Bladder microvascular endothelial cell (primary cell): ENCODE measurements around the gene PACS2. TPM values are rescaled to one million over a fixed set of nuclear protein-coding genes. Genes with fewer than 3 reads are reported as not detected.

Experiments
- total RNA-seq: library from RNA; depleted of rRNA; stranded (reverse); fragments of >200 nt; gene quantifications from 2 replicates; pipeline ENCODE4 v1.2.3, GENCODE V29; 2014

PACS2 gene
- total RNA-seq = 37.9 and 78.4 TPM in 2 replicates

GRCh38 chr14:105314287-105315200, at the start of gene PACS2:
TSS of gene PACS2 (plus strand) at chr14:105314748. CDS start at chr14:105314919, 171 bp downstream.

DNA sequence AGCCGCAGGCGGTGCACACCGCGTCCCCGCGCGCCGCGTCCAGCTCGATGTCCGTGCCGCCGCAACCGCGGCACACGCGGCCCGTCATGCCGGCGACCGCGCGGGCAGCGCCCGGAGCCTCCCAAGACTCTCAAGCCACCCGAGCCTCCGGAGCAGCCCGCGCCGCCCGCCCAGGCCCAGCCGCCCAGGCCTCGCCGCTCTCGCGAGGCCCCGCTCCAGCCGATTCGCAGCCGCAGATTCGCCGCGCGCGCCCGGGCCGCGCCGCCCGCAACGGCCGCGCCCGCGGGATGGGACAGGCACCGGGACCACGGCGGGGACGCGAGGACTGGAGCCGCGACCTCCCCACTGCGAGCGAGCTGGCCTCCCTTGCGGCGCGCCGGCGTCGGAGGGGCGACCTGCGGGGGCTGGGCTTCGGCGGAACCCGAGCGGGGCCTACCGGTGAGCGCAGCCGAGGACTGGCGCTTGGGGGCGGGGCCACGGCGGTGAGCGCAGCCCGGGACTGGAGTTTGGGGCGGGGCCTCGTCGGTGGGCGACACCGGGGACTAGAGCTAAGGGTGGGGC, 13.9 kb upstream of the PACS2 start, which contains the start of gene BRF1:
Gene BRF1, minus strand, starts transcription at position 460 of the 561 bp plus-strand sequence. Its CDS starts 372 bp downstream, at position 88.

DNA sequence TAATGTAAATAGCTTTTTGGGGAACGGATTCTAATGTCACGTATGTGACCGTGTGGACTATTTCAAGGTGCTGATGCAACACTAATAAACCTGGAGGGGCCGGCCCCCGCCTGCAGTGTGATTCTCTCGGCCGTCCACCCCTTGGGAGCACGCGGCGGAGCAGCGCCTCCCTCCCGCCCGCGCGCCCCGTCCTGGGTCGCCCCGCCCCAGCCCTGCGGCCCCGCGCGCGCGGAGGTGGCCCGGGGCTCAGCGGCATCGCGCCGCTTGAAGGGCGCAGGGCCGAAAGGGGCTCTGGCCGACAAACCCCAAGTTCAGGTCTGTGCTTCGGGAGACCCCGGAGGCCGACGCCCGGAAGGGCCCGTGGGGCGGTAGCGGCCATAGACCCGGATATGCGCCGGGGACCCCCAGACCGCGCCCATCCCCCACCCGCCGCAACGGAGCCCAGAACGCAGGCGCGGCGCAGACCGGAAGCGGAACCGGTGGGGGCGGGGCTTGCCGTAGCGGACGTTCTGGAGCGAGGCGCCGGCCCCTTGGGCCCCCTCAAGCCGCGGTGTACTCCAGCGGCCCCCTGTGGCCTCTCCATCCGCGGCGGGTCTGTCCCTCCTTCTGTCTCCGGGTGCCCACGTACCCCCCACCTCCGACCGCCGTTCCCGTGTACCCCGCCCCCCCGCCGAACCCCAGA, 83.6 kb downstream of the PACS2 start, which contains the start of gene TEX22:
Gene TEX22, plus strand, starts transcription at position 495 of the 682 bp plus-strand sequence. CDS start 803 bp downstream, outside the sequence.

DNA sequence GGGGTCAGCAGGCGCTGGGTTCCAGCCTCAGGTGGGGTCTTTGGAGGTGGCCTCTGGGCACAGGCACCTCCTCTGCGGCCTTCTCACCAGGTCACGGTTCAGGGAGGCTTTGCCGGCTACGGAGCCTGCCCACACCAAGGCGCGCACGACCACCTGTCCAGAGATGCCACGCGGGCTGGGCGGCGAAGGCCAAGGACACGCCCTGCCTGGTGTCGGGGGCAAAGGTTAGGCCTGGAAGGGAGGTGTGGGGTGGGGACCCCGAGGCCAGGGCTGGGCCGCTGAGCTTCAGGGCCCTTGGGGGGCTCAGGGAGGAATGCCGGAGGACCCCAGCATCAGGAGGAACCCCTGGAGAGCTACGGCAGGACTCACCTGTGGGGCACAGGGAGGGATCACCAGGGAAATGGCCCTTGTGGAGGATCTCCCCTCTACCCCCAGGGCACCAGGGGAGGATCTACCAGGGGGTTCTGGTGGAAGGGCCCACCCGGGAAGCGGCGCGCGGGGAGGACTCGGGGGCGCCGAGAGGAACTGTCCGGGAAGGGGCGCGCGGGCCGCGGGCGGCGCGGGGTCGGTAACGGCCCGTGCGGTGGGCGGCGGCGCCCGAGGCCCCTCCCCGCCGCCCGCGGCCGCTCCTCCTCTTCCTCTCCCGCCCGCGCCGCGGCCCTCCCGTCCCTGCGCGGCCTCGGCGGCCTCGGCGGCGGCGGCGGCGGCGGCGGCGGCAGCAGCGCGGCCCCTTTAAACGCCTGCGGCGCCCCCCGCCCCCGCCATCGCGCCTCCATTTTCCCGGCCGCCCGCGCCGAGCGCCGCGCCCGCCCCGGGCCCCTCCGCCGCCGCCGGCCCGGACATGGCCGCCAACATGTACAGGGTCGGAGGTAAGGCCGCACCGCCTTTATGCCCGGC, 104.9 kb downstream of the PACS2 start, which contains the start of gene MTA1:
Gene MTA1, plus strand, starts transcription at position 633 of the 897 bp plus-strand sequence. Its CDS starts 209 bp downstream, at position 842.

Other genes starting within 250 kb of the PACS2 start
- under 0.01 TPM in 2 replicates for gene GPR132, start 249.3 kb upstream of the PACS2 start, total RNA-seq
- gene JAG2, start 146.0 kb upstream of the PACS2 start, total RNA-seq = 65.9 and 197 TPM in 2 replicates
- 61.8 and 63.4 TPM in 2 replicates for gene NUDT14, start 133.4 kb upstream of the PACS2 start, total RNA-seq
- 51.5 and 56.8 TPM in 2 replicates for gene BTBD6, start 66.2 kb upstream of the PACS2 start, total RNA-seq
- 31.1 and 51.7 TPM in 2 replicates for gene BRF1, start 13.7 kb upstream of the PACS2 start, total RNA-seq
- gene TEX22, start 83.8 kb downstream of the PACS2 start, total RNA-seq = under 0.01 and 0.06 TPM in 2 replicates
- 32.5 and 62.4 TPM in 2 replicates for gene MTA1, start 105.1 kb downstream of the PACS2 start, total RNA-seq
- gene CRIP2, start 160.1 kb downstream of the PACS2 start, total RNA-seq = 195 and 200 TPM in 2 replicates
- 0.25 and 4.5 TPM in 2 replicates for gene CRIP1, start 172.1 kb downstream of the PACS2 start, total RNA-seq
- 9.9 and 18.8 TPM in 2 replicates for gene TEDC1, start 176.5 kb downstream of the PACS2 start, total RNA-seq
- 3.7 and 6.7 TPM in 2 replicates for gene TMEM121, start 211.8 kb downstream of the PACS2 start, total RNA-seq